ENCODE measurements around the gene ABAT.

- TF ChIP-seq SNAI2 (CRISPR knock-in tag; IDR thresholded peaks at IDR 0.05), result no peak
- no peak for TF ChIP-seq POU6F1 (CRISPR knock-in tag; IDR thresholded peaks at IDR 0.05; ENCODE audit: borderline replicate concordance, low read depth)
- no peak for TF ChIP-seq ZNF70 (CRISPR knock-in tag; IDR thresholded peaks at IDR 0.05)
- no peak for TF ChIP-seq TCF4 (CRISPR knock-in tag; IDR thresholded peaks at IDR 0.05; ENCODE audit: borderline replicate concordance)
- no peak for TF ChIP-seq TSHZ2 (CRISPR knock-in tag; IDR thresholded peaks at IDR 0.05)
- no peak for TF ChIP-seq TOX (CRISPR knock-in tag; IDR thresholded peaks at IDR 0.05; ENCODE audit: borderline replicate concordance)
- TF ChIP-seq ZFP30 (CRISPR knock-in tag; IDR thresholded peaks at IDR 0.05), result no peak
- no peak for TF ChIP-seq ZFP3 (CRISPR knock-in tag; IDR thresholded peaks at IDR 0.05)
- TF ChIP-seq RARB (CRISPR knock-in tag; IDR thresholded peaks at IDR 0.05), result no peak
- no peak for TF ChIP-seq BACH2 (CRISPR knock-in tag; IDR thresholded peaks at IDR 0.05; ENCODE audit: borderline replicate concordance)
- TF ChIP-seq CSRNP3 (CRISPR knock-in tag; IDR thresholded peaks at IDR 0.05), result no peak
- TF ChIP-seq PATZ1 (CRISPR knock-in tag; IDR thresholded peaks at IDR 0.05; ENCODE audit: borderline replicate concordance), result no peak
- TF ChIP-seq ARNTL (CRISPR knock-in tag; IDR thresholded peaks at IDR 0.05; ENCODE audit: borderline replicate concordance, low read depth), result no peak
Observed at GRCh38 chr16:8661703-8662102, 12.7 kb upstream of the ABAT start.

Measured in SK-N-SH treated with all-trans-retinoic acid at 6 μM for 48 hours (cell line).